Adrenal gland (tissue), 12 donors: ENCODE measurements around the gene ERBB4. TPM values are rescaled to one million over a fixed set of nuclear protein-coding genes. Genes with fewer than 3 reads are reported as not detected.
"Not testable (repeated sequence)": the region's sequence is repeated elsewhere in the genome, so short reads cannot be mapped to it uniquely, and the experiment has no call there.

ENCODE experiments used
- DNase-seq, 7 donors: peaks; one replicate each; pipeline ENCODE4 v3.0.0-alpha.2; 2019 to 2020
- H3K27ac ChIP-seq, 5 donors: fragments of 200-600 bp; sonication (generic) in 4 of 5; 1 replicate in 3 of 5; 2 replicates in 2 of 5; pipeline versions ENCODE4 v1.5.1 to v1.8.0; 2016 to 2020; ENCODE audit warnings: mild to moderate bottlenecking in 1 of 5
- H3K27me3 ChIP-seq: fragments of 200-600 bp; 2 replicates; pipeline ENCODE4 v1.8.0; 2021
- H3K36me3 ChIP-seq, 2 donors: fragments of 200-600 bp; replicated peaks in 1 of 2; 1 replicate in 1 of 2; 2 replicates in 1 of 2; pipeline versions ENCODE4 v1.5.1 to v1.8.0; 2018 to 2022
- H3K4me1 ChIP-seq, 2 donors: fragments of 200-600 bp; replicated peaks in 1 of 2; 1 replicate in 1 of 2; 2 replicates in 1 of 2; pipeline versions ENCODE4 v1.5.1 to v1.8.0; 2018 to 2021
- H3K4me3 ChIP-seq, 4 donors: fragments of 200-600 bp; sonication (generic) in 3 of 4; one replicate each; pipeline ENCODE4 v1.5.1; 2016 to 2018
- H3K9me3 ChIP-seq, 3 donors: fragments of 200-600 bp; sonication (generic) in 1 of 3; replicated peaks in 1 of 3; 1 replicate in 2 of 3; 2 replicates in 1 of 3; pipeline versions ENCODE4 v1.5.1 to v1.8.0; 2016 to 2021
- CTCF ChIP-seq, 6 experiments: fragments of 450-650 bp in 4 of 6; fragments of 200-600 bp in 2 of 6; sonication (generic) in 1 of 6; IDR thresholded peaks; 1 replicate in 5 of 6; 2 replicates in 1 of 6; pipeline versions ENCODE4 v1.5.1 to v1.8.0; 2016 to 2021; ENCODE audit warnings: antibody characterized with exemption in 6 of 6, mild to moderate bottlenecking in 2 of 6, moderate library complexity in 1 of 6
- POLR2A ChIP-seq, 2 donors: fragments of 450-650 bp; IDR thresholded peaks; one replicate each; pipeline ENCODE4 v1.6.1; 2017; ENCODE audit warnings: antibody characterized with exemption in 2 of 2, mild to moderate bottlenecking in 2 of 2, moderate library complexity in 1 of 2
- WGBS, 4 donors: extraction: QIAGEN DNeasy Blood & Tissue Kit in 2 of 4; methylation state at CpG; one replicate each; pipeline versions ENCODE4 v1.1.5 to v1.1.7; 2013 to 2017; 5-methylcytosine and 5-hydroxymethylcytosine counted together
- intact Hi-C, 2 donors: fragments of 100-400 bp; cut with DNase I; formaldehyde crosslinking; loops; one replicate each; pipeline versions ENCODE4 v1.14.1 to v1.15.0; 2022 to 2023
- polyA plus RNA-seq, 3 donors: library from polyadenylated mRNA; stranded (reverse); fragments of 200-250 nt in 2 of 3; fragments of 350-450 nt in 1 of 3; fragmentation: Illumina TruSeq in 1 of 3; extraction: RNeasy Lipid Tissue Mini Kit (QIAGEN cat#74804) in 1 of 3; gene quantifications; one replicate each; pipeline ENCODE4 v1.2.3, GENCODE V29; 2013 to 2014
- total RNA-seq, 9 donors: library from RNA; depleted of rRNA in 4 of 9; stranded (reverse); fragments of >200 nt in 4 of 9; fragments of 120-200 nt in 1 of 9; fragmentation: NEBNext Ultra II Directional in 1 of 9; extraction: Animal tissue kit (Norgen Biotek cat#: 25700) in 1 of 9; gene quantifications; one replicate each; pipeline versions ENCODE4 v1.1.0 to v1.2.4, GENCODE V29; 2013 to 2023
- donor health status: healthy with polysubstance abuse.
- donor health status: Bipolar disorder and iron deficiency.
- donor health status: DM: yes; HTN: yes; CAD: no.
- donor health status: DM: no; HTN: no; CAD: no.
- donor health status: DM: no; HTN: no; CAD: no.
- donor health status: DM: yes; HTN: yes; CAD: no.

The ERBB4 gene
- total and polyA plus RNA-seq, 12 donors: 0.06 to 2.9 (median 0.49) TPM

GRCh38 chr2:212107014-212107413 is 431.6 kb downstream of the ERBB4 start:
- no peaks in the 10 kb centered on the region for H3K36me3 ChIP-seq
- 60 to 80% (median 71%) methylated on average over 1 to 2 of the region's 2 CpGs for WGBS, 4 donors
- no peak for TF ChIP-seq CTCF (IDR thresholded peaks at IDR 0.05)
- no peak for TF ChIP-seq POLR2A (IDR thresholded peaks at IDR 0.05)
- no peak for DNase-seq
- no peak overlapping the region for H3K27ac ChIP-seq
- intact Hi-C loops: no loop called here
- no peaks in the 10 kb centered on the region for H3K27me3 ChIP-seq
- no peak overlapping the region for H3K4me3 ChIP-seq
- no peaks in the 10 kb centered on the region for H3K9me3 ChIP-seq
- H3K4me1 ChIP-seq: no peaks in the 10 kb centered on the region

GRCh38 chr2:212106536-212106935 is 432.1 kb downstream of the ERBB4 start:
- intact Hi-C loops, DNase-seq, H3K36me3 ChIP-seq, H3K9me3 ChIP-seq, H3K4me1 ChIP-seq, H3K4me3 ChIP-seq, H3K27me3 ChIP-seq, H3K27ac ChIP-seq: not testable (repeated sequence)

GRCh38 chr2:212099658-212100057 is 438.9 kb downstream of the ERBB4 start:
- Histone ChIP-seq H3K27ac (no peak overlapping the region), H3K4me3 (no peak overlapping the region), H3K27me3 (no peaks in the 10 kb centered on the region), H3K4me1 (no peaks in the 10 kb centered on the region), H3K9me3 (no peaks in the 10 kb centered on the region), H3K36me3 (no peaks in the 10 kb centered on the region)
- TF ChIP-seq CTCF (IDR thresholded peaks at IDR 0.05) (no peak), POLR2A (IDR thresholded peaks at IDR 0.05) (no peak)
- intact Hi-C loops: no loop called here
- DNase-seq: no peak

- Histone ChIP-seq H3K36me3 (no peaks in the 10 kb centered on the region), H3K4me3 (no peak overlapping the region), H3K4me1 (no peaks in the 10 kb centered on the region), H3K27me3 (no peaks in the 10 kb centered on the region), H3K9me3 (no peaks in the 10 kb centered on the region), H3K27ac (no peak overlapping the region)
- intact Hi-C loops: no loop called here
- TF ChIP-seq CTCF (IDR thresholded peaks at IDR 0.05) (no peak), POLR2A (IDR thresholded peaks at IDR 0.05) (no peak)
- DNase-seq: no peak
Observed at GRCh38 chr2:212098966-212099365, 439.6 kb downstream of the ERBB4 start.

- DNase-seq: no peak
- Histone ChIP-seq H3K9me3 (no peaks in the 10 kb centered on the region), H3K27ac (no peak overlapping the region), H3K27me3 (no peaks in the 10 kb centered on the region), H3K36me3 (no peaks in the 10 kb centered on the region), H3K4me1 (no peaks in the 10 kb centered on the region), H3K4me3 (no peak overlapping the region)
- intact Hi-C loops: no loop called here
- 65 to 81% (median 76%) methylated on average over 1 of the region's 1 CpG for WGBS, 4 donors
- no peak for TF ChIP-seq POLR2A (IDR thresholded peaks at IDR 0.05)
Observed at GRCh38 chr2:212097001-212097400, 441.6 kb downstream of the ERBB4 start.
